ENCODE data around the gene NFRKB.

DNA sequence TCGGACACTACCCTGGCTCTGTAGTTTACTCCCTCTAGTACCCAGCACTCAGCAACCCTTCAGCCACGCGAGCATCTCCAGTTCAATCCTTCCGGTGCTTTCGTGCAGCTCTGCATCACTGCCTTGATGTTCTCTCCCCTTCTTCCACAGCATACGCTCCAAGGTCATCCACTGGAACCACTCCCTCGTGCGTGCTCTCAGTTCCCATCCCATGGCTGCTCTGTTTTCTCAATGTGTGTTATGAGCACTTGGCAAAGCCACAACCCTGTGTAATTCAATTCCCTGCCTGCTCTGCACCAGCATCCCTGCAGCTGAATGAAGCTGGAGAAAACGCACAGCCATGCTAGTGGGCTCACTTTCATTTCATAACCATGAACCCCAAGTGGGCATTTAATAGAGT is 38.5 kb upstream of the NFRKB start:
- TF ChIP-seq, protein P1, sequence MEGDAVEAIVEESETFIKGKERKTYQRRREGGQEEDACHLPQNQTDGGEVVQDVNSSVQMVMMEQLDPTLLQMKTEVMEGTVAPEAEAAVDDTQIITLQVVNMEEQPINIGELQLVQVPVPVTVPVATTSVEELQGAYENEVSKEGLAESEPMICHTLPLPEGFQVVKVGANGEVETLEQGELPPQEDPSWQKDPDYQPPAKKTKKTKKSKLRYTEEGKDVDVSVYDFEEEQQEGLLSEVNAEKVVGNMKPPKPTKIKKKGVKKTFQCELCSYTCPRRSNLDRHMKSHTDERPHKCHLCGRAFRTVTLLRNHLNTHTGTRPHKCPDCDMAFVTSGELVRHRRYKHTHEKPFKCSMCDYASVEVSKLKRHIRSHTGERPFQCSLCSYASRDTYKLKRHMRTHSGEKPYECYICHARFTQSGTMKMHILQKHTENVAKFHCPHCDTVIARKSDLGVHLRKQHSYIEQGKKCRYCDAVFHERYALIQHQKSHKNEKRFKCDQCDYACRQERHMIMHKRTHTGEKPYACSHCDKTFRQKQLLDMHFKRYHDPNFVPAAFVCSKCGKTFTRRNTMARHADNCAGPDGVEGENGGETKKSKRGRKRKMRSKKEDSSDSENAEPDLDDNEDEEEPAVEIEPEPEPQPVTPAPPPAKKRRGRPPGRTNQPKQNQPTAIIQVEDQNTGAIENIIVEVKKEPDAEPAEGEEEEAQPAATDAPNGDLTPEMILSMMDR (IDR thresholded peaks at IDR 0.05): no peak
- no peak for TF ChIP-seq ZFX (IDR thresholded peaks at IDR 0.05; ENCODE audit: borderline replicate concordance)
